AML-193 (cell line): ENCODE measurements around the gene ADAMTS2.
"Not testable (repeated sequence)": the region's sequence is repeated elsewhere in the genome, so short reads cannot be mapped to it uniquely, and the experiment has no call there.

Experiments used
- DNase-seq, 2 experiments: peaks; one replicate each; lab custom pipeline; 2025; lab: John Stamatoyannopoulos, UW

The ADAMTS2 gene

DNA sequence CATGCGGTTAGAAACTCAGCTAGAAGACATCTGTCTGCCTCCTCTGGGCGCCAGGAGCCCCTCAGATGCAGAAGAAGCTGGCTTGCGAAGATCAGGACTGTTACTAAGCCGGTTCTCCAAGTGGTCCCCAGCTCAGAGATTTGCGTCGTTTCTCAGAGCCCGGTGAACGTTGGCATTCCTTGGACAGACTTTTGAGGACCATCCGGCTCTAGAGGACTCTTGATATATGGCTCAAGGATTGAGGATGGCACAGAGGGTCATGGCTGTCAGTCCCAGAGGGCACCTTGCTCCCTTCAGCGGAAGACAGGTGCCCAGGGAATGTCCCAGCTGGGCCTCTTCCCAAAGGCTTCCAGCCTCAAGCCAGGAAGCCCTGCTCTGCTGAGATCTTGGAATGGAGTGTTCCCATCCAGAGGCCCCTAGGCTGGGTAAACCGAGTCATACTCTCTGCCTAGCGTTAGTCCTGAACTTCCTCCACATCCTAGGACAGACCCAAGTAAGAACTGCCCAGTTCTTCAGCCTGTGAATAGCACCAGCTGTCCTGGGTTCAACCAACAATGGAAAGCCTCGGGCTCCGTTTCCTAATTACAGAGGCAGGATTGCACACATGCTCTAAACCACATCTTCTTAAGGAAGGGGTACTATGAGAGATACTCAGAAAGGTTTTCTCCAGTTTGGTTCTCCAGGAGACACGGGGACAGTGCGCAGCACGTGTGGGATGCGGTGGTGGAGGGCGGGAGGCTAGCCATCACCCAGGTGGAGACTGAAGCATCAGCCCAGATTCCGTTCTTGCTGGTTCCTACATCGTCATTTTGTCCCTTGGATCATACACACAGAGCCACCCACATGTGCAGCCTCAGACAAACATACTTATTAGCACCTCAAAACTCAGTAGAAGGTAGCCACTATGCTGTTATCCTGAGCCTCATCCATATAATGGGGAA, 233.7 kb downstream of the ADAMTS2 start:
- DNase-seq, result no peak

DNA sequence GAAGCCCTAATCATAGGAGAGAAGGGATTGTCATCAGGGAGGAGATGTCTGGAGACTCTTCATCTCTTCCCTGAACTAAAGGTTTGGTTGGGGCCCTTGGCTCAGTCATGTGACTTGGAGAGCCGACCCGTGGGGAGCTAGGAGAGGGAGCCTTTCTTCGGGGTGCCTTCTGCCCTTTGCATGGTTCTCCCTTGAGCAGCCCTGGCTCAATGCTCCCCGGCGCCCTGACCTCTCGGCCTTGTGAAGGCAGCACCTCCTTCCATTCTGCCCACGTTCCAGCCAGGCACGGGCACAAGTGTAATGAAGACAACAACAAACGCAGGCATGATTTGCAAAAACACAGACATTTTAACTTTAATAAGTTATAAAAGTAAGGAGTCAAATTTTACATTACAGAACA, 234.7 kb downstream of the ADAMTS2 start:
- no peak for DNase-seq

DNA sequence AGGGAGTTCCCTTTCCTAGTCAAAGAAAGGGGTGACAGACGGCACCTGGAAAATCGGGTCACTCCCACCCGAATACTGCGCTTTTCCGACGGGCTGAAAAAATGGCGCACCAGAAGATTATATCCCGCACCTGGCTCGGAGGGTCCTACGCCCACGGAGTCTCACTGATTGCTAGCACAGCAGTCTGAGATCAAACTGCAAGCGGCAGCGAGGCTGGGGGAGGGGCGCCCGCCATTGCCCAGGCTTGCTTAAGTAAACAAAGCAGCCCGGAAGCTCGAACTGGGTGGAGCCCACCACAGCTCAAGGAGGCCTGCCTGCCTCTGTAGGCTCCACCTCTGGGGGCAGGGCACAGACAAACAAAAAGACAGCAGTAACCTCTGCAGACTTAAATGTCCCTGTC, 244.0 kb downstream of the ADAMTS2 start:
- DNase-seq, result not testable (repeated sequence)

DNA sequence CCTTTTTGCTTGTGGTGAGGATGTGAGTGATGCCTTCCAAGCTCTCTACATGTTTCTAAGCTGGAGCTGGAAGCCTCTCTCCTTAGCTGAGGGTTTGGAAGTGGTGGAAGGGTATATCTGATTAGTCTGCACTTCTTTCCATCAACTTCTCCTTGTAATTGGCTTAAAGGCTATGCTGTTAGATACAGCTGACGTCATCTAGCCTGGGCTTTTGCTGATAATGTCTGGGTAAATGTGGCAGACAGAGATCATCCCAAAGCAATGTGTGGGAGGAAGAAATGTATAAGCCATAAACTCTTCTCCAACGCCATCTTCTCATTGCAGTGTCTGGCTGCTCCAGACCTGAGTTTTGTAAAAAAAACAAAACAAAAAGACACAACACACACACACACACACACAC, 255.8 kb downstream of the ADAMTS2 start:
- DNase-seq, result no peak

DNA sequence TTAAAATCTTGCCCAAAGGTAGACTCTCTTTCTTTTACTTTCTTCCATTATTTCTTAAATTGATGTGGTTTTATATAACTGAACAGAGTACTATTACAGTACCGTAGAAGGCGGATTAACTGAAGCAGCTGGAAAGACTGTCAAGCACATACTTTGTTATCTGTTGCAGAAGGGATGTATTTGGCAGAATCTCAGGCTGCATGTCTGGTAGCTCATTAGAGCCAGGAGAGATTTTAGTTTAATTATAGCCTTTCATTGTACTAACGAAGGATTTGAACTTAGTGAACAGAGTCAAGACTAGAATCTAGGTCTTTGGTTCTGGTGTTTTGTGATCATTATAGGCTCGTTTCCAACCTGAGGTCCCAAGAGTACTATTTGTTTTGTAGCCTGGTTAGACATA, 264.5 kb downstream of the ADAMTS2 start:
- no peak for DNase-seq

DNA sequence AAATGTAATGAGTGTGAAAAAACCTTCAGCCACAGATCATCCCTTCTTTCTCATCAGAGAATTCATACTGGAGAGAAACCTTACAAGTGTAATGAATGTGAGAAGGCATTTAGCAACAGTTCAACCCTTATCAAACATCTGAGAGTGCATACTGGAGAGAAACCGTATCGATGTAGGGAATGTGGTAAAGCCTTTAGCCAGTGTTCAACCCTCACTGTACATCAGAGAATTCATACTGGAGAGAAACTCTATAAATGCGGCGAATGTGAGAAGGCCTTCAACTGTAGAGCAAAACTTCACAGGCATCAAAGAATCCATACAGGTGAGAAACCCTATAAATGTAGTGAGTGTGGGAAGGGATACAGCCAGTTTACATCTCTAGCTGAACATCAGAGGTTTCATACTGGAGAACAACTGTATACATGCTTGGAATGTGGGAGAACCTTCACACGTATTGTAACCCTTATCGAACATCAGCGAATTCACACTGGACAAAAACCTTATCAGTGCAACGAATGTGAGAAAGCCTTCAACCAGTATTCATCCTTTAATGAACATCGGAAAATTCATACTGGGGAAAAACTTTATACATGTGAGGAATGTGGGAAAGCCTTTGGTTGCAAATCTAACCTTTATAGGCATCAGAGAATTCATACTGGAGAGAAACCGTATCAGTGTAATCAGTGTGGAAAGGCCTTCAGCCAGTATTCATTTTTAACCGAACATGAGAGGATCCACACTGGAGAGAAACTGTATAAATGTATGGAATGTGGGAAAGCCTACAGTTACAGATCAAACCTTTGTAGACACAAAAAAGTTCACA, 265.9 kb downstream of the ADAMTS2 start:
- DNase-seq, result no peak

DNA sequence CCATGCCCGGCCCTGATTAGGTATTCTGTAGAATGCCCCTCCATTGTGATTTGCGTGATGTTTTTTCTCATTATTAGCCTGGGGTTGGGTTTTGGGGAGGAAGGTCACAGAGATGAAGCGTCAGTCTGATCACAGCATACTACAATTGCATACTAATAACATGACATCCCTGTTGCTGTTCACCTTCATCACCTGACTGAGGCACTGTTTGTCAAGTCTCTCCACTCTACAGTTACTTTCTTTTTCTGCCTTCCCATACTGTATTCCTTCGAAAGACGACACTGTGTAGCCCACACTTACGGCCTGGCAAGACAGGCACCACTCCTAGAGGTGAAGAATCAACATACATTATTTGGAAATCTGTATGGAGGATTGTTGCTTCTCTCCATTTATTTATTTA, 279.6 kb downstream of the ADAMTS2 start:
- no peak for DNase-seq

DNA sequence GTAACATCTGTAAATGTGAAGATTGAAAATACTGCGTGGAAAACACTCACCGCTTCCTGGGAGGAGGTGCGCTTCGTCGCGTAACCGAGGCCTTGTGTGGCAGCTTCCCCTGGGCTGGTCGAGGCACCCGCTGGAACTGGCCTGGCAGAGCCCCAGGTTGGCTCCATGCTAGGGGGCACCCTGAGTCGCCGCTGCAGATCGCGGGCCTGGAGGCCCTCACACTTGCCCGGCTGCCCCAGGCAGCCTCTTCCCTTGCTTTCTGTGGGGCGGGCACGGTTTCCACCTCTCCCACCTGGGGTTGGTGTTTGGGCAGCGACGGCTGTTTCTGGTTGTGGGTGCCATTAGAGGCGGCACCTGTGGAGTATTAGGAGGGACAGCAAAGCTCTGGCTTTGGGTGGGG, 284.2 kb downstream of the ADAMTS2 start:
- no peak for DNase-seq
